Measurements from ENCODE around the gene FMNL2.

DNA sequence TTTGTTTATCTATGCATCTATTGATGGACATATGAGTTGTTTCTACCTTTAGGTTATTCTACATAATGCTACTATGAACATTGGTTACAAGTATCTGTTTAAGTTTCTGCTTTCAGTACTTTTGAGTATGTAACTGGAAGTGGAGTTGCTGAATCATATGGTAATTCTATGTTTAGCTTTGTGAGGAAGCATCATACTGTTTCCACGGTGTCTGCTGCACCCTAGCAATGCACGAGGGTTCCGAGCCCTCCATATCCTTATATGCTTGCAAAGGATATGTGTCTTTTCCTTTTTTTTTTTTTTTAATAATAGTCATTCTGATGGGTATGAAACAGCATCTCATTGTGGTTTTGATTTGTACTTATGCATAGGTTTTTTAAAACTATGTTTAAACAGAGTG is 83.7 kb downstream of the FMNL2 start:
- TF ChIP-seq, protein P1, sequence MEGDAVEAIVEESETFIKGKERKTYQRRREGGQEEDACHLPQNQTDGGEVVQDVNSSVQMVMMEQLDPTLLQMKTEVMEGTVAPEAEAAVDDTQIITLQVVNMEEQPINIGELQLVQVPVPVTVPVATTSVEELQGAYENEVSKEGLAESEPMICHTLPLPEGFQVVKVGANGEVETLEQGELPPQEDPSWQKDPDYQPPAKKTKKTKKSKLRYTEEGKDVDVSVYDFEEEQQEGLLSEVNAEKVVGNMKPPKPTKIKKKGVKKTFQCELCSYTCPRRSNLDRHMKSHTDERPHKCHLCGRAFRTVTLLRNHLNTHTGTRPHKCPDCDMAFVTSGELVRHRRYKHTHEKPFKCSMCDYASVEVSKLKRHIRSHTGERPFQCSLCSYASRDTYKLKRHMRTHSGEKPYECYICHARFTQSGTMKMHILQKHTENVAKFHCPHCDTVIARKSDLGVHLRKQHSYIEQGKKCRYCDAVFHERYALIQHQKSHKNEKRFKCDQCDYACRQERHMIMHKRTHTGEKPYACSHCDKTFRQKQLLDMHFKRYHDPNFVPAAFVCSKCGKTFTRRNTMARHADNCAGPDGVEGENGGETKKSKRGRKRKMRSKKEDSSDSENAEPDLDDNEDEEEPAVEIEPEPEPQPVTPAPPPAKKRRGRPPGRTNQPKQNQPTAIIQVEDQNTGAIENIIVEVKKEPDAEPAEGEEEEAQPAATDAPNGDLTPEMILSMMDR (IDR thresholded peaks at IDR 0.05): no peak; the same call in 1 of the 2 replicates
- TF ChIP-seq TCF7L2 (IDR thresholded peaks at IDR 0.05; ENCODE audit: low read depth, low read length) (no peak), POLR2AphosphoS5 (IDR thresholded peaks at IDR 0.05; ENCODE audit: low read depth, low read length) (no peak)
- TF ChIP-seq, protein P2, sequence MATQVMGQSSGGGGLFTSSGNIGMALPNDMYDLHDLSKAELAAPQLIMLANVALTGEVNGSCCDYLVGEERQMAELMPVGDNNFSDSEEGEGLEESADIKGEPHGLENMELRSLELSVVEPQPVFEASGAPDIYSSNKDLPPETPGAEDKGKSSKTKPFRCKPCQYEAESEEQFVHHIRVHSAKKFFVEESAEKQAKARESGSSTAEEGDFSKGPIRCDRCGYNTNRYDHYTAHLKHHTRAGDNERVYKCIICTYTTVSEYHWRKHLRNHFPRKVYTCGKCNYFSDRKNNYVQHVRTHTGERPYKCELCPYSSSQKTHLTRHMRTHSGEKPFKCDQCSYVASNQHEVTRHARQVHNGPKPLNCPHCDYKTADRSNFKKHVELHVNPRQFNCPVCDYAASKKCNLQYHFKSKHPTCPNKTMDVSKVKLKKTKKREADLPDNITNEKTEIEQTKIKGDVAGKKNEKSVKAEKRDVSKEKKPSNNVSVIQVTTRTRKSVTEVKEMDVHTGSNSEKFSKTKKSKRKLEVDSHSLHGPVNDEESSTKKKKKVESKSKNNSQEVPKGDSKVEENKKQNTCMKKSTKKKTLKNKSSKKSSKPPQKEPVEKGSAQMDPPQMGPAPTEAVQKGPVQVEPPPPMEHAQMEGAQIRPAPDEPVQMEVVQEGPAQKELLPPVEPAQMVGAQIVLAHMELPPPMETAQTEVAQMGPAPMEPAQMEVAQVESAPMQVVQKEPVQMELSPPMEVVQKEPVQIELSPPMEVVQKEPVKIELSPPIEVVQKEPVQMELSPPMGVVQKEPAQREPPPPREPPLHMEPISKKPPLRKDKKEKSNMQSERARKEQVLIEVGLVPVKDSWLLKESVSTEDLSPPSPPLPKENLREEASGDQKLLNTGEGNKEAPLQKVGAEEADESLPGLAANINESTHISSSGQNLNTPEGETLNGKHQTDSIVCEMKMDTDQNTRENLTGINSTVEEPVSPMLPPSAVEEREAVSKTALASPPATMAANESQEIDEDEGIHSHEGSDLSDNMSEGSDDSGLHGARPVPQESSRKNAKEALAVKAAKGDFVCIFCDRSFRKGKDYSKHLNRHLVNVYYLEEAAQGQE (IDR thresholded peaks at IDR 0.05; ENCODE audit: insufficient read depth in 1 of 2, low read depth in 2 of 2, low read length in 1 of 2): no peak

Measured in Panc1 (cell line).